Stimulated activated CD4-positive, alpha-beta T cell treated with anti-CD3 and anti-CD28 coated beads, TNF-alpha, amount 100 ng/mL, for 24 hours (primary cell): ENCODE measurements around the gene ZBTB24.

Experiments
- DNase-seq, 3 experiments: peaks; one replicate each; pipeline ENCODE4 v3.0.0-alpha.2; 2020; ENCODE audit warnings: low read depth in 3 of 3

The ZBTB24 gene

GRCh38 chr6:109498936-109499335 is 15.9 kb upstream of the ZBTB24 start:
- no peak for DNase-seq

GRCh38 chr6:109498052-109498451 is 15.0 kb upstream of the ZBTB24 start:
- no peak for DNase-seq

DNA sequence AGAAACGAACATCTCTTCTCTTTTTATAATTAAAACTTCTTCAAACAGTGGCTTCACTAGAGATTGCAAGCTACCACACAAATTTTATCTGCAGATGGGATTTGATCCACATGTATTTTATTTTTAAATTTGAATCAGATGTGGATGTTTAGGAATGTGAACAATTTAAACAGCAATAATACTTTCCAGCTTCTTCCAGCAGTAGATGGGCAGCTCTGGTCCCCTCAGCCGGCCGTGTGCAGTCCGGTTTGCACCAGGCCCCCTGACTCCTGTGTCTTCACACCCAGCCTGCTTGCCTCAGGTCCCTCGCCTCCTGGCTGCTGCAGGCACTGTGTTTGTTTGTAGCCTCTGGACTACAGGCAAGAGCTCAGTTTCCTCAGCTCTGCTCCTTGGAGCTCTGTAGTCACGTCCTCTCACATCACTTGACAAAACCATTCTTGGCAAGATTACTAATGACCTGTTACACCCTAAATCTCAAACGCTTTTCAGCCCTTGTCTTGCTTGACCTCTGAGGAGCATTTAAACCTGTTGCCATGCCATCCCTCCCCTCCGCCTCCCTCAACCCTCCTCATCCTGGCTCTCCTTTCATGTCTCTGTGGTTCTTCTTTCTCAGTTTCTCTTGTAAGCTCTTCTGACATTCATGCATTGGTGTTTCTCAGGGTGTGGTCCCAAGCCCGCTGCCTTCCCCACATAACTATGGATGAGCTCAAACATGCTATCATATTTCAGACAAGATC is 13.2 kb upstream of the ZBTB24 start:
- no peak for DNase-seq

- DNase-seq, result no peak
These were observed 10.8 kb upstream of the ZBTB24 start for GRCh38 chr6:109493865-109494264.

DNA sequence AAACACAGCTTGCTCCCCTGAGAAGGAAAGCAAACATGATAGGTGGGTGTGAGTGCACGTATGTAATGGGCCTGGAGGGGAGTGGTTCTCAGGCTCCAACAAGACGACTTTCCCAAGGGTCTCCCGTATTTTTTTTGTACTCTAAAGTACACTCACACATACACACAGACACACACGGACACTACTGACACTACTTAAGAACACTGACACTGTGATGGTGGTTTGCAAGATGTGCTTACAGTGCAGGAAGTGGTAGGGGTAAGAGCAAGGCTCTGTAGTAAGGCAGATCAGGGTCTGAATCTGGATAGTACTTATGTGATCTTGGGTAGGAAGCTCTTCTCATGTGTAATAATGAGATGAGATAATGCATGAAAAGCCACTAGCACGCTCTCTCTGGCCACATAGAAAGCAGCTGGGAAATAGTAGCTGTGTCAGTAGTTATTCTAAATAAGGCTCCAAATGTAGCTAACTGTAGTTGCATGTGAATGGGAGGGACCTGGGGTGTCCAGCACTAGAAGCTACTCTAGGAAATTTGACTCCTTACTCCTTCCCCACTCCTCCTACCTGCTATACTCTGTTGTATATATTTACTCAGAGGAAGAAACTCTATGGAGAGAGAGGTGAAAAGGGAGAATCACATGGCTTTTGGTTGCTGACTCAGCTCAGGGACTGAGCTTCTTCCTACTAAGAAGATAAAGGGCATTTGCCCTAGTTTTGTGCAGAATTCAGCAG is 8.4 kb upstream of the ZBTB24 start:
- no peak for DNase-seq

DNA sequence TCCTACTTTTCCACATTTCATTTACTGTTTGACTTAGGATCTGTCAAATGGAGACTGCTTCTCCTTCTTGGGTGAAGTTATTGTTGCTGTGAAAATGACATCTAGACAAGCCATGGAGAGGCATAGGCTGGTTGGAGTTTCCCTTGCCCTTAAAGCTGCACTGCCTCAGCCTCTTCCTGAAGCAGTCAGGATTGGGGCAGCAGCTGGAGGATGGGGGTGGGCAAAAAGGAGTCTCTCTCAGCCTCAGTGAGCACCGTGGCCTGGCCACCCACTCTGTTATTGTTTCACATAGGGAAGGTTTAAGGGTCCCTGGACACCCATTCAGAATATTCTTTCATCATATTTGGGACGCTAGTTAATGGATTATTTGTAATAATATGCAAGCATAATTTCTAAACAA is 7.7 kb upstream of the ZBTB24 start:
- no peak for DNase-seq

- no peak for DNase-seq
These were observed 5.0 kb upstream of the ZBTB24 start for GRCh38 chr6:109488001-109488400.

DNA sequence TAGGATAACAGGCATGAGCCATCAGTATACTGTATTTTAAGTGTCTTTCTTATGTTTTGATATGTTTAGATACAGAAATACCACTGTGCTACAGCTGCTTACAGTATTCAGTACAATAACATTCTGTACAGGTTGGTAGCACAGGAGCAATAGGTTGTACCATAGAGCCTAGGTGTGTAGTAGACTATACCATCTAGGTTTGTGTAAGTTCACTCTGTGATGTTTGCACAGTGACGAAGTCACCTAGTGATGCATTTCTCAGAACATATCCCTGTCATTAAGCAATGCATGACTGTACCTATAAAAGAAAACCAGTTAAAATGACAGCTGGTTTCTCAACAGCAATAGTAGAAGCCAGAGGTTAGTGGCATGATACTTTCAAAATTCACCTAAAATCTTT is 3.0 kb upstream of the ZBTB24 start:
- DNase-seq, result no peak

DNA sequence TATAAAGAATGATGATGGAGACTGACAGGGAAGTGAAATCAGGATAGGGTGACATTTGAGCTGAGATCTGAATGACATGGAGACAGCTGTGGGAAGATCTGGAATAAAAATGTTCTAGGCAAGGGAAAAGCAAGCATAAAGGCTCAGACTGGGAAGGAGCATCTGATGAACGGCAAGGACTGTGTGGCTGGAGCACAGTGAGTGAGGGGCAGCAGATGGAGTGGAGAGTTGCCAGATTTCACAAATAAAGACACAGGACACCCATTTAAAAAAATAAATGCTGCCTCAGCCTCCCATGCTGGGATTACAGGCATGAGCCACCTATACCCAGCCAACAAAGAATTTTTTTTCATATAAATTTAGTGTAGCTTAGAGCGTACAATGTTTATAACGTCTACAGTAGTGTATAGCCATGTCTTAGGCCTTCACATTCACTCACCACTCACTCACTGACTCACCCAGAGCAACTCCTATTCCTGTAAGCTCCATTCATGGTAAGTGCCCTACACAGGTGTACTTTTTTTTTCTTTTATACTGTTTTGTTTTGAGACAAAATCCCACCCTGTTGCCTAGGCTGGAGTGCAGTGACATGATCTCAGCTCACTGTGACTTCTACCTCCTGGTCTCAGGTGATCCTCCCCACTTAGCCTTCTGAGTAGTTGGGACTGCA is 2.4 kb upstream of the ZBTB24 start:
- no peak for DNase-seq

- DNase-seq, result no peak
These were observed 1.1 kb upstream of the ZBTB24 start for GRCh38 chr6:109484122-109484521.

GRCh38 chr6:109483735-109484057 is 677 bp upstream of the ZBTB24 start:
- DNase-seq, result no peak

DNA sequence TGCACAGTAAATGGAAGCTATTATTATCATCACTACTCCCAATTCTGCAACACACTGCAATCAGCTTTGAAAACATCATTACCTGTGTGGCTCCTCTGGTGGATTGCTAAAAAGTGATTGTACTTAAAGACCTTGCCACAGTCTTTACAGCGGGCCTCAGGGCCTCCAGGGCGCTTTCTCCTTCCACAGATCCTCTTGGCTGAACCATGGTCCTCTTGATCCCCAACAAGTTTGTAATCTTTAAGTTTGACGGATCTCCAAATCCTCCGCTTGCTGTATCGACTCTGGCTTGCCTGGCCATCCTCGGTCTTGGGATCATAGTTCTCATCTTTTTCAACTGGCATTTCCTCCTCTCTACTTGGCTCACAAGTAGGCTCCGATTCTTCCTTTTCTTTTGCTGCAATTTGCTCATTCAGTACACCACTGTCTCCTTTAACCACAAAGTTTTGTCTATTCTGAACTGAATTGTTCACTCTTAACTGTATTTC is 2.0 kb downstream of the ZBTB24 start:
- no peak for DNase-seq

DNA sequence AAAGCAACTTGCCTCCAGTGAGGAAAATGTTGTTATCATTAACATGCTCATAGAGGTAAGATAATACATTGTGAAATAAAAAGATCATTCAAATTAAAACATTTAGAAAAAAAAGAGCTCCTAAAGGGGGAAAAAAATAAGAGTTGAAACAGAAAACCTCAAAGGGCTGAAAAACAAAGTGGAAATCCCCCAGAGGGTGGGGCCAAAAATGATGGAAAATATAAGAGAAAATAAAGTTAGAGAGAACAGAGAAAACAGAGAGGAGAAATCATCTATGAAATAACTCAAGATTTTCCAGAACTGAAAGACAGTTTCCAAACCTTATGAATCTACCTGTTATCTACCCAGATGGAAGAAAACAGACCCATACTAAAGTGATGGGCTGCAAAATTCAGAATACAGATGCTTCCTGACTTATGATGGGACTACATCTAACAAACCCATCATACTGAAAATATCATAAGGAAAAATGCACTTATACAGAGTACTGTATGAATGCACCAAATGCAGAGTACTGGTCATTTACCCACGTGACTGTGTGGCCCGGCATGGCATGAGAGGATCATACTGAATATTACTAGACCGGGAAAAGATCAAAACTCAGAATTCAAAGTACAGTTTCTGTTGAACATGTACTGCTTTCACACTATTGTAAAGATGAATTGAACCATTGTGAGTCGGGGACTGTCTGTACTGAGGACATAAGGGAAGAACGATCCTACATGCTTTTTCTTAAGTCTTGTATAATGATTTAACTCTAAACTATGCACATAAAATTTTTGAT is 4.0 kb downstream of the ZBTB24 start:
- no peak for DNase-seq

DNA sequence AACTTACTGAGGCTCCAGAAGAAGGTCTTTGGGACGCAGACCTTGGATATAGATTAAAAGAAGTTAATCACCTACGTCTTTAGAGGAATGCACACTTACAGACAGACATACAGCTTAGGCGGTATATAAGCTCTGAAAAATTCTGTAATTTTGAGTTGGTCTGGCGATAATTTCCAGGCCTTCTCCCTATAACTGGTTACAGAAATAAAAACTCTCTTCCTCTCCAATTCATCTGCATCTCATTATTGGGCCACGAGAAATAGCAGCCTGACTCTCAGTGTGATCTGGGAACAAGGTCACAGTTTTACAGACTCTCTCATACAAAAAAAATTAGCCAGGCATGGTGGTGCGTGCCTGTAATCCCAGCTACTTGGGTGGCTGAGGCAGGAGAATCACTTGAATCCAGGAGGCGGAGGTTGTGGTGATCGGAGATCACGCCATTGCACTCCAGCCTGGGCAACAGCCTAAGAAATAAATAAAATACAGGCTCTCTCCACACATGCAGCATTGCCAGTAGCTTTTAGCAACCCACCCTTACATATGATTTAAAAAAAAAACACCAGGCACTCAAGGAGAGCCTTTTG is 4.7 kb downstream of the ZBTB24 start:
- no peak for DNase-seq

- no peak for DNase-seq
These were observed 5.3 kb downstream of the ZBTB24 start for GRCh38 chr6:109477725-109478124.

GRCh38 chr6:109477184-109477583 is 5.8 kb downstream of the ZBTB24 start:
- DNase-seq, result no peak

GRCh38 chr6:109475625-109476024 is 7.4 kb downstream of the ZBTB24 start:
- no peak for DNase-seq

- no peak for DNase-seq
These were observed 8.0 kb downstream of the ZBTB24 start for GRCh38 chr6:109474995-109475394.

DNA sequence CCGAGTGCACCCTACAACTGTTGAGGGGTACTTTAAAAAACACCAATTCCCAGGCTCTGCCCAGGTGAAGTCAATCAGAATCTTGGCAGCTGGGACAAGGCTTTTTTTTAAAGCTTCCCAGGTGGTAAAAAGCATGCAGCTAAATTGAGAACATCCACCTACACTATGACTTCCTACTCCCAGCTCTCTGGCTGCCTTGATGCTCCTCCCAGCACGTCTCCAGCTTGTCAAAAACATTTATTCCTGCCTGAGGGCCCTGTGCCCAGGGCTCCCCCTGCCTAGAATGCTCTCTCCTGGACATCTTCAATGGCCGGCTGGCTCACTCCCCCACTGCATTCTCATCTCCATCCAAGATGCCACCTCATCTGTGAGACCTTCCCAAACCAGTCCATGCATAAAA is 9.9 kb downstream of the ZBTB24 start:
- DNase-seq, result no peak

- no peak for DNase-seq
These were observed 10.7 kb downstream of the ZBTB24 start for GRCh38 chr6:109472132-109472995.
